ENCODE measurements around the gene CLDN22. TPM values are rescaled to one million over a fixed set of nuclear protein-coding genes. Genes with fewer than 3 reads are reported as not detected.

CLDN22 gene
- total RNA-seq, 4 donors from 2014 or later = 0.85 TPM; not detected in 3

DNA sequence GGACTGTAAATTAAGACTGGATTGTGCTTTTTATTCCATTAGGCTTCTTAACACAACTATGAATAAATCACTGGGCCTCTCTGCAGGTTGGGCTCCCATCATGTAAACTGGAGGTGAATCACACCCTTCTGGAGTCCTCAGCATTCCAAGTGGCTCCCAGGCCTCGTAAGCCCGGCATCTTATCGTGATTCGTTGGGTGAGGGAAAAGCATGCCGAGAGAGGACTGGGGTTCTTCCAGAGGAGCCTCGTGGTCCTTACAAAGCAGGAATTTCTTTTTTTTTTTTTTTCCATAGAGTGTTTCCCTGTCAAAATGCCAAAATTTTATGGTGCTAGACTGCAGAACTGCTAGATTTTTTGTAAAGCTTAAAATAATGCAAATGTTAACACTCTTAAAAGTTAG lies 20.0 kb downstream of the CLDN22 start:
- no peak for TF ChIP-seq POLR2A (IDR thresholded peaks at IDR 0.05)
- TF ChIP-seq CTCF (IDR thresholded peaks at IDR 0.05) = no peak
- H3K4me3 ChIP-seq = no peak overlapping the region
- H3K27ac ChIP-seq = no peak overlapping the region
- H3K27me3 ChIP-seq = no peaks in the 10 kb centered on the region
- 71% methylated on average over 6 of the region's 6 CpGs for WGBS, 2 donors
- intact Hi-C loops (cut with DNase I) = no loop called here
- peaks cover 0 to 13% (median 0%) of the 10 kb centered on the region in 3 donors for H3K36me3 ChIP-seq
- no peaks in the 10 kb centered on the region for H3K4me1 ChIP-seq
- DNase-seq = no peak
- no peaks in the 10 kb centered on the region for H3K9me3 ChIP-seq

- Histone ChIP-seq H3K36me3 (peaks cover 0 to 19% (median 0%) of the 10 kb centered on the region in 3 donors), H3K4me3 (no peak overlapping the region), H3K27ac (no peak overlapping the region), H3K27me3 (no peaks in the 10 kb centered on the region), H3K4me1 (no peaks in the 10 kb centered on the region), H3K9me3 (no peaks in the 10 kb centered on the region)
- no peak for DNase-seq
- intact Hi-C loops (cut with DNase I) = no loop called here
- WGBS, 2 donors = 67 to 69% methylated on average over 2 of the region's 2 CpGs
- TF ChIP-seq CTCF (IDR thresholded peaks at IDR 0.05) (no peak), POLR2A (IDR thresholded peaks at IDR 0.05) (no peak)
These were observed 20.6 kb downstream of the CLDN22 start for GRCh38 chr4:183299464-183299863.

DNA sequence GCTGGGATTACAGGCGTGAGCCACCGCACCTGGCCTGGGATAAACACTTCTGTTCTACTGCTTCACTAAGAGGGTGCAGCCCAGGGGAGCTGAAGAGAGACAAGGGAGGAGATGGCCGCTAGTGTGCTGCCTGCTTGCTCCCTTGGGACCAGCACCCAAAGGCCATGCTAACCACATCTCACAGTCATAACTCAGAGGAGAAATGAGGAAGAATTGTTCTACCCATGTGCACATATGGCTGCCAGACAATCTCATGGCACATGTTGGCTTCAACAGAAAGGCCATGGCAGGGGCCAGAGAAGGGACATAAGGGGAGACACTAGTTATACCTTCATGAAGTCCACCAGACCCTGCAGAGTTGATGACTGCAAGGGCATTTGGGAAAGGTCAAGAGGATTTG lies 22.4 kb downstream of the CLDN22 start:
- TF ChIP-seq POLR2A (IDR thresholded peaks at IDR 0.05) (no peak), CTCF (IDR thresholded peaks at IDR 0.05) (no peak)
- DNase-seq = no peak
- WGBS, 2 donors = 80 to 95% methylated on average over 1 to 3 of the region's 3 CpGs
- no peaks in the 10 kb centered on the region for H3K4me1 ChIP-seq
- H3K36me3 ChIP-seq = peaks cover 0 to 24% (median 0%) of the 10 kb centered on the region in 3 donors
- no peaks in the 10 kb centered on the region for H3K9me3 ChIP-seq
- H3K4me3 ChIP-seq = no peak overlapping the region
- H3K27me3 ChIP-seq = no peaks in the 10 kb centered on the region
- no peak overlapping the region for H3K27ac ChIP-seq
- intact Hi-C loops (cut with DNase I) = no loop called here

DNA sequence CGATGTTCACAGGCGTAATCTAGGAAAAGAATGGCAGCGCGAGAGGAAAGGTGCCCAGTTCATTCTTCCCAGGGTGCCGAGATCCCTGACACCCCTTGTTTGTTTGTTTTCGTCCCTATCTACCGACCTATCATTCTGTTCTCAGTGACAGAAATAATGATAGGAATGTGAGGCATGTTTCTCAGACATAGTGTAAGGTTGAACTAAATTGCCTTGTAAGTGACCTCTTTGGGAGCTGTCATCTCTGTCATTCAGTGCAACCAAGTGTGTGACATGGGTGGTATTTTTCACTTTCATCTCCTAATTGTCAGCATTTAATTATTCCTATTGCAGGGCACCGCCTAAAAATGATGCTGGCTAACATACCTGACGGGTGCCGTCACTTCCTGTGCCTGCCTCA lies 24.4 kb downstream of the CLDN22 start:
- H3K36me3 ChIP-seq = peaks cover 0 to 31% (median 0%) of the 10 kb centered on the region in 3 donors
- intact Hi-C loops (cut with DNase I) = no loop called here
- 81 to 86% methylated on average over 7 to 10 of the region's 10 CpGs for WGBS, 2 donors
- H3K9me3 ChIP-seq = no peaks in the 10 kb centered on the region
- TF ChIP-seq CTCF (IDR thresholded peaks at IDR 0.05) = no peak
- no peak for TF ChIP-seq POLR2A (IDR thresholded peaks at IDR 0.05)
- no peaks in the 10 kb centered on the region for H3K4me1 ChIP-seq
- no peak for DNase-seq
- H3K27me3 ChIP-seq = no peaks in the 10 kb centered on the region
- H3K27ac ChIP-seq = no peak overlapping the region
- no peak overlapping the region for H3K4me3 ChIP-seq

GRCh38 chr4:183291070-183291469 lies 29.0 kb downstream of the CLDN22 start:
- intact Hi-C loops (cut with DNase I) = no loop called here
- Histone ChIP-seq H3K27ac (no peak overlapping the region), H3K9me3 (no peaks in the 10 kb centered on the region), H3K27me3 (no peaks in the 10 kb centered on the region), H3K36me3 (peaks cover 0 to 72% (median 0%) of the 10 kb centered on the region in 3 donors), H3K4me1 (no peaks in the 10 kb centered on the region), H3K4me3 (no peak overlapping the region)
- TF ChIP-seq POLR2A (IDR thresholded peaks at IDR 0.05) (no peak), CTCF (IDR thresholded peaks at IDR 0.05) (no peak)
- WGBS, 2 donors = 77 to 94% methylated on average over 2 of the region's 2 CpGs
- DNase-seq = no peak
